Measurements from ENCODE around the gene FERMT2.
"Not testable (repeated sequence)": the region's sequence is repeated elsewhere in the genome, so short reads cannot be mapped to it uniquely, and the experiment has no call there.

The FERMT2 gene

GRCh38 chr14:52895000-52895399, 55.9 kb downstream of the FERMT2 start:
- DNase-seq: no peak

DNA sequence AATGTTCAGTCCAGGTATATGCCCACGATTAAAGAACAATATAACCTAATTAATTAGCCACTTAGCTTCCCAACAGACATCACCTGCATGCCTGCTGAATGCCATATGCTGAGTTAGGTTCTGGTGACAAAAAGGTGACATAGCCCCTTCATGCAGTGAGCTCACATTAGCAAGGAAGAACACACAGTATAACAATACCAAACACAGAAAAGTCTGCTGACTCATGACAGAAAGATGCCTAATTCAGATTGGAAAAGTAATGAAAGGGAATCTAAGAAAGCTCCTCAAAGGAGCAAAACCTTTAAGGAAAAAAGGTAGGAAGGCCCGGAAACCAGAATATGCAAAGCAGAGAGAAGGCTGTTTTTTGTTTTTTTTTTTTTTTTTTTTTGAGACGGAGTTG, 59.0 kb downstream of the FERMT2 start:
- no peak for DNase-seq

DNA sequence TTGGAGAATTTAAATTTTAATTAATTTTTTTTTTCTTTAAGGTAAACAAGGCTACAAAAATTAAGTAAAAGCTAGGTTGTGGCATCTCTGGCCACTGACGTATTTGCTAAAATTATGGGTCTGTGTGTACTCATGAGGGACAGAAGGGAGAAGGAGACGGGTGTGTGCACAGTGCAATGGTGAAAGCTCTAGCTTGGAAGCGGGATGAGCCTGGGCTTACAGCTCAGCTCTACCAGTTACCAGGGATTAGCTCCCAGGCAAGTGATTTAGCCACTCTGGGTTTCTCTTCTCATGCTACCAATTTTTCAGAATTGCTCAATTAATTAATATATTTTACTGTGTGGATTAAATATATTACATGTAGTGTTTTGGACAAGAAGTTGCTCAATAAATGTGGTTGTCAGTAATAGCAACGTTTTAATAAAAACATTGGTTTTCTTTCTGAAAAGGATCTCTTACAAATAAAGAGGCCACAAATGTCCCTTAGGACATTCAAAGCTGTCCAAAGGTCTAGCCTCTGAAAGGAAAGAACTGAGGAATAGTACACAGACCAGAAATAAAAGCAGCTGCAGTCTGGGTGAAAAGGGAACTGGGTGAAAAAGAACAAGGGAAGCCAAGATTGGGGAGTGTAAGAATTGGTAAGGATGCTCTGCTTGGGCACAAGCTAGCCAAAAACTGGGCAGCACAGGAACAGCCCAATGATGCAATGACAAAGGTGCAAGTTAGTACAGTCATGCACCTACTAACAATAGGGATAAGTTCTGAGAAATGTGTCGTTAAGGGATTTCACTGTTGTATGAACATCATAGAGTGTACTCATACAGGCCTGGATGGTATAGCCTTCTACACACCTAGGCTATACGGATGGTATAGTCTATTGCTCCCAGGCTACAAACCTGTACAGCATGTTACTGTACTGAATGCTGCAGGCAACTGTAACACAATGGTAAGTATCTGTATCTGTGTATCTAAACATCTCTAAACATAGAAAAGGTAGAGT, 61.7 kb downstream of the FERMT2 start:
- DNase-seq: no peak

- no peak for DNase-seq
Measured at GRCh38 chr14:52888159-52888558, 62.7 kb downstream of the FERMT2 start.

DNA sequence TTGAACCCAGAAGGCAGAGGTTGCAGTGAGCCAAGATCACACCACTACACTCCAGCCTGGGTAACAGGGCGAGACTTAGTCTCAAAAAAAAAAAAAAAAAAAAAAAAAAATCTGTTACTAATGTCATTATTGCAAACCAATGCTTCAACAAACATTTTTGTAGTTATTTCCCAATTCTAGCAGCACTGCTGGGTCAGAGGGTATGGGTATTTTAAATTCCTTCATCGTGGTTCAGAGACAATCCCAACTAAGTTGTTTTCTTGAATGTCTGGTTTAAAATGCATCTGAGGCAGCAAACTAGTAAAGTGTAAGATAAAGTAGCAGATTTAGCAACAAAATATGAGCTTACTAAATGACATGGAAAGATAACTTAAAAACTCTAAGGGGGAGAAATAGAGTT, 65.6 kb downstream of the FERMT2 start:
- no peak for DNase-seq

GRCh38 chr14:52883658-52884057, 67.2 kb downstream of the FERMT2 start:
- no peak for DNase-seq

DNA sequence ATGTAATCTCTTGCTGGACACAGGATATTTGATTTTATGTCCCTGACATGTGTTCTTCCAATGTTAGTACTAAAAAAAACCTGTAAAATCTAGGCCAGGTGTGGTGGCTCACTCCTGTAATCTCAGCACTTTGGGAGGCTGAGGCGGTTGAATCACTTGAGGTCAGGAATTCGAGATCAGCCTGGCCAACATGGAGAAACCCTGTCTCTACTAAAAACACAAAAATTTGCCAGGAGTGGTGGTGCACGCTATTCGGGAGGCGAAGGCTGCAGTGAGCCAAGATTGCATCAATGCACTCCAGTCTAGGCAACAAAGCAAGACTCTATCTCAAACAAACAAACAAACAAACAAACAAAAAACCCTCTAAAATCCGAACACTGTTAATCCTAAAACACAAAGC, 68.0 kb downstream of the FERMT2 start:
- no peak for DNase-seq

DNA sequence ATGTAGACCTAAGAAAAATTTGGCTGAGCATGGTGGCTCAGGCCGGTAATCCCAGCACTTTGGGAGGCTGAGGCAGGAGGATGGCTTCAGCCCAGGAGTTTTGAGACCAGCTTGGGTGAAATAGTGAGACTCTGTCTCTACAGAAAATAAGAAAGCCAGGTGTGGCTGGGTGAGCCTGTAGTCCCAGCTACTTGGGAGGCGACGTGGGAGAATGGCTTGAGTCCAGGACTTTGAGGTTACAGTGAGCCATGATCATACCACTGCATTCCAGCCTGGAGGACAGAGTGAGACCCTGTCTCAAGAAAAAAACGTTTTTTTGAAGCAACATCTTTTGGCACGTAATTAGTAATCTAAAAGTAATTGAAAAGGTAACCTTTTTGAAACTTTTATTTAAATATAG, 70.9 kb downstream of the FERMT2 start:
- no peak for DNase-seq

GRCh38 chr14:52878946-52879345, 71.9 kb downstream of the FERMT2 start:
- DNase-seq: no peak

- no peak for DNase-seq
Measured at GRCh38 chr14:52878469-52878868, 72.4 kb downstream of the FERMT2 start.

GRCh38 chr14:52877628-52878027, 73.2 kb downstream of the FERMT2 start:
- no peak for DNase-seq

GRCh38 chr14:52876806-52877205, 74.0 kb downstream of the FERMT2 start:
- no peak for DNase-seq

- DNase-seq: no peak
Measured at GRCh38 chr14:52876311-52876710, 74.5 kb downstream of the FERMT2 start.

- DNase-seq: no peak
Measured at GRCh38 chr14:52875707-52876106, 75.1 kb downstream of the FERMT2 start.

DNA sequence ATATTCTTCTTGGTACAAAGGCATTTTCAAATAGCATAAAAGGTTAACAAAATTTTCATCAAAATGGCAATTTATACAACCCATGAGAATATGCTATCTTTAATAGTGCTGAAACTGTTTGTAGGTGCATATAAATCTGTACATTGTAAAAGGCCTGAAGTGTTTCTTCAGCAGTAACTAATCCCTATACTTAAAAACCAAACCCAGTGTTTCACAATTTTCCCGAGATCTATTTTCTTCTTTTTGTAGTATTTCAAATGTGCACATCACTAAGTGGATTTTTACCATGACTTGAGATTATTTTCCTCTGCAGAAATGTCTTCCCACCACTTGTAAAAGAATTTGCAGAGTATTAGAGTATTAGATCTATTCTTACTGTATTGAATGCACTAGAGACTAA, 76.5 kb downstream of the FERMT2 start:
- no peak for DNase-seq

DNA sequence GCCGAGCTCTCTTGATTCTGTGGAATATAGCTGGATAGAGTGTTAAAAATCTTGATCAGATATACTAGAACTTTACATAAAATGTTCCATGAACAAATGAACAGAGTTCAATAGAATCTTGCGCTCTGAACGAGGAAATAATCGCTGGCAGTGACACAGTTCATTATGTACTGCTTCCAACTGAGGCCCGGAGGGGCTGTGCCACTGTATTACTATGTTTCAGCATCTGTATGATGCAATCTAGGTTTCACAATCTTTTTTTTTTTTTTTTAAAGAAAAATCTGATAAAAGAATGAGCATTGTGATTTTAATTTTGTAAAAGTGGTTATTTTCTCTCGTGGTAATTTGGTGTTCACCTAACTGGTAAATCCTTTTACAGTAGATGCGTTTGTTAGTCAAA, 77.2 kb downstream of the FERMT2 start:
- DNase-seq: no peak

DNA sequence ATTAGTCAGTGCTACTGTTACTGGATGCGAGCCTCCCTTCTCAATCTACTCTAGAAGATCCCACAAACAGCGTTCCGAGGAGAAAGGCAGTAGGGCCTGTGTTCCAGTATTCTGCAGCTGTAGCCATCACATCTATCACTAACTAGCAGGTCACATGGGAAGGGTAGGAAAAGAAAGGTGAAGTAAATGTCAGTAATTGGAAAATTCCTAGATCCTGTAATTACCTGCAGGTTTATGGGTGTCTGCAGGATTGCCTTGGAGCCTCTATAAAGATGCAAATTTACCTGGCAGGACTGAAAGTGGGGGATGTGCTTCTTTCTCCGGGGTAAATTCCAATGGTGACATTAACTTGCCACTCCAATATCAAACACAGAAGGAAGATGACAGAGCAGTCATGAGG, 77.8 kb downstream of the FERMT2 start:
- DNase-seq: no peak

DNA sequence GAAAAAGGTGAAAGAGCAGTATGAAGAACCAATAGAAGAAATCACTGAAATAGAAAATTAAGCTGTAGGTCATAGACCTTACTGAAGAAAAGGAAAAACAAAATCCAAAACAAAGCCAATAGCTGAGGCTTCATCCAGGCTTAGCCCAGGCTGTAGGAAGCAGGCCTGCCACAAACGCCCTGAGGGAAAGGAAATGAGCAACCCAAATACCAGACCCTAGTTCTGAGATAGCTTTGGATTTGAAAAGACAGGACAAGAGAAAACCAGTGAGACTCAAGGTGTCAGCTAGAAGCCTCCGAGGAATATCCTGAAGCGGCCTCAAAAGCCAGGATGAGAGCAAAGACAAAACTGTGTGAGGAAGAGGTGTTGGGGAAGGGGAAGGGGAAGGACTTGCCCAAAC, 79.2 kb downstream of the FERMT2 start:
- DNase-seq: no peak

DNA sequence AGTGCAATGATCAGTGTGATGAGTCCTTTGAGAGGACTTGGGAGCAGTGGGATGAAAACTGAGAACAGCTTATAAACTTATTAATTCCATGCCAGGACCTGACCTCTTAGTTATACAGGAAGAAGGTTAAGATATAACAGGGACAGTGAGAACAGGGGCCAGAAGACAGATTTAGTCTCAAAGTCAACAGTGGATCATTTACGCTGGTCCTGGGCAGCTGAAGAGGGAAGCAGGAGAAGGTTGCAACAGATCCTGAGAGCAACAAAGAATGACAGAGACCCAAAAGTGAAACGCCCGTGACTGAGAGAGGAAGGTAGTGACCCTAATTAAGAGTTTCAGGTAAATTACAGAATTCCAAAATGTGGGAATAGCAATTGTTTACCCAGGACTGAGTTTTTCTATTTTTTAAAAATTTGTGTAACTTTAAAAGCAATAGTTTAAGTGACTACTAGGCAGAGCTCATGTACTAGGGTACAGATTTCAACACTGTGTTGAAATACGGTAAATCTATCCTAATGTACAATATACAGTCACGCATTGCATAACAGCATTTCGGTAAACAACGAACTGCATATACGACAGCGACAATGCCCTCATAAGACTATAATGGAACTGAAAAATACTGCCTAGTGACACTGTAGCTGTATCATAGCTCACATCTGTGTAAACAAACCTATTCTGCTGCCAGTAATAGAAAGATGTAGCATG, 81.8 kb downstream of the FERMT2 start:
- peak; percentile 5 for DNase-seq

DNA sequence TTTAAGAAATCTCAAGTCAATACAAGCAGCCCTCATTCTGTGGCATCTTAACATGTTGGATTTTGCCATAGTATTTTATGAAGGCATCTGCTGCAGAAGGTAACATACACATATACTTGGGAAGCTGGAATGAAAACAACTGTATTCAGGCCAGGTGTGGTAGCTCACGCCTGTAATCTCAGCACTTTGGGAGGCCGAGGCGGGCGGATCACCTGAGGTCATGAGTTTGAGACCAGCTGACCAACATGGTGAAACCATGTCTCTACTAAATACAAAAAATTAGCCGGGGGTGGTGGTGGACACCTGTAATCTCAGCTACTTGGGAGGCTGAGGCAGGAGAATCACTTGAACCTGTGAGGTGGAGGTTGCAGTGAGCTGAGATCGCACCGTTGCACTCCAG, 86.0 kb downstream of the FERMT2 start:
- DNase-seq: not testable (repeated sequence)

GRCh38 chr14:52863334-52863700, 87.5 kb downstream of the FERMT2 start:
- no peak for DNase-seq

DNA sequence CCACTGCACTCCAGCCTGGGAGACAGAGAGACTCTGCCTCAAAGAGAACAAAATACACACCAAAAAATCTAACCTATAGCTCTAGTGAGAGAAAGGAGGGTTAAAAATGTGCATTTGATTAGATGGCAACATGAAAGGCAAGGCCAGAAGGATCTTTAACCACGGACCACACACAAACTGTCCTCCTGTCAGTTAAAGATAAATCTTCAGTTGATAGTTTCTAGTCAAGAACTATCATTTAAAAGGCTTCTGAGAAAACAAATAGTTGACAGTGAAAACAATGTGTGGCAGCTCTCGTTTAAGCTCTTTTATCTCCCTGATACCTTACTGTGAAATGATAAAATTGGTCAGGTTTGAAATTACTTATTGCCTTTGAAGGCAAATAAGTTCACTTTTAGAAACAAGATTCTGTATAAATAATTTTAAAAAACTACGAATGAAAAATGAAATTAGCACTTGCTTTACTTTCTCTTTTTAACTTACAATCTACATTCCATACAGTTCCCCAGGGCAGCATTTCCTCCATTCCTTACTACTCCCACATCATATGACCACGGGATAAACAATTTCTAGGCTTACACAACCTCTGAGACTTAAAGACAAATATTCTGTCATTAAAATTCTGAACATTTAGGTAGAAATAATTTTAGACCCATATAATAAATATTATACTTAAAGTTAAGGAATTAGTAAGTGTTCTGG, 88.1 kb downstream of the FERMT2 start:
- no peak for DNase-seq

GRCh38 chr14:52861403-52861802, 89.4 kb downstream of the FERMT2 start:
- DNase-seq: no peak

- DNase-seq: no peak
Measured at GRCh38 chr14:52860910-52861309, 89.9 kb downstream of the FERMT2 start.

All from SIG-M5 (cell line).